ENCODE results near the gene ZNF780A.
"Not testable (repeated sequence)": the region's sequence is repeated elsewhere in the genome, so short reads cannot be mapped to it uniquely, and the experiment has no call there.

Gene ZNF780A

GRCh38 chr19:40084948-40085347 lies 5.8 kb downstream of the ZNF780A start:
- DNase-seq (ENCODE audit: low spot score), result no peak

GRCh38 chr19:40081411-40081810 lies 9.3 kb downstream of the ZNF780A start:
- DNase-seq (ENCODE audit: low spot score), result no peak

- DNase-seq (ENCODE audit: low spot score), result no peak
Observed at GRCh38 chr19:40080289-40080688, 10.5 kb downstream of the ZNF780A start.

DNA sequence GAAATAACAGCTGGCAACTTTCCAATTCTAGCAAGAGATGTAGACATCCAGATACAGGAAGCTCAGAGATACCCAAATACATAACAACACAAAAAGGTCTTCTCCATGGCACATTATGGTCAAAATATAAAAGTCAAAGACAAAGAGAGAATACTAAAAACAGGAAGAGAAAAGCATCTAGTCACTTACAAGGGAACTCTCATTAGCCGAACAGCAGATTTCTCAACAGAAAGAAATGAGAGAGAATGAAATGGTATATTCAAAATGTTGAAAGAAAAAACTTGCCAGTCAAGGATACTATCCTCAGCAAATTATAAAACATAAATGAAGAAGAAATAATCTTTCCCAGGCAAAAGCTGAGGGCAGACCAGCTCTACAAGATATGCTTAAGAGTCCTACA lies 12.4 kb downstream of the ZNF780A start:
- no peak for DNase-seq (ENCODE audit: low spot score)

GRCh38 chr19:40070058-40070457 lies 20.7 kb downstream of the ZNF780A start:
- DNase-seq (ENCODE audit: low spot score), result no peak

GRCh38 chr19:40059624-40060023 lies 31.1 kb downstream of the ZNF780A start:
- no peak for DNase-seq (ENCODE audit: low spot score)

GRCh38 chr19:40057166-40057565 lies 33.6 kb downstream of the ZNF780A start:
- no peak for DNase-seq (ENCODE audit: low spot score)

GRCh38 chr19:40056505-40056904 lies 34.2 kb downstream of the ZNF780A start:
- DNase-seq (ENCODE audit: low spot score), result no peak

DNA sequence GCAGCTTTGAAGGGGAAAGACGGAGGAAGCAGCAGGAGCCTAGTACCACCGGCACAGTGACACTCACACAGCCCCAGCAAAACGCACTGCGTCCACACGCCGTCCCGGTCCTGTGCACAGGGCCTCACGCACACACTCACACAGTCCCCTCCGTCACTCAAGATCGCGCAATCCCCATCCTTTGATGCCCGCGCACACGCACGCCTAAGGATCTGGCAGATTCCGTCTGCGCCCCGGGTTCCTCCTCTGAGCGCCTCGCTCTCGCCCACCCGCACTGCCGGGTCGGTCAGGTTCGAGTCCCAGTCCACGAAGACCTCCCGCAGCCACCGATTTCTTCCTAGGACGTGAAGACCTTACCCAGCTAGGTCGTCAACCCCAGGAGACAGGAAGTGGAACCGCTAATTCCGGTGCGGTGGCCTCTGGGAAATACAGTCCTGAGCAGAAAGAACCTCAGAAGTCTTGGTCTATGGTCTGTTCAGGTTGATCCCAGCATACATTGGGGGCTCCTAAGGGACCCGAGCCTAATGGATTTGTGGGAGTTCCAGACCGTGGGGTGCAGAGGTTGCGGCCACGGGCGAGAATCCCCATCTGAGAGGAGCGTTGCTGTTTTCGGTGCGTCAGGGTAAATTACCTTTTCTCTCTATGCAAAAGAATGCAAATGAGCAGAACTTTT lies 34.8 kb downstream of the ZNF780A start, which contains the start of gene ZNF780B:
TSS of gene ZNF780B (minus strand) at position 400 of the 673 bp plus-strand sequence. CDS start 5,899 bp downstream, outside the sequence.
- DNase-seq (ENCODE audit: low spot score), result peak; percentile 64

DNA sequence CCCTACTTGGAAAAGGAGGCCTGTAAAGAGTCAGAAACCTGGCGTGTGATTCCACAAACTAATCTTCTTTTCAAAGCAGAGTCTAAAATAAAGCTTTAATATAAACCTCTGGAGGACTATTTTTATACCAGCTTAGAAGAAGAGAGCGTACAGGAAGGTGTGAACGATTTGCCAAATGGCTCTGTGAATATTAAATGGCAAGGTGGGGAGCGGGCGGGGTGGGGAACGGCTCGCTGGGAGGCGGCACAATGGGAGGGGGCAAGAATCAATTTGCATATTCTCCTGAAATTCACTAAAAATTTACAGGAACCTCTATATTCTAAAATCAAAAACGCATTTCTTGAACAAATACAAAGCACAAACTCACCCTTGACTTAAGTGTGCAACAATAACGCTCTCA lies 35.7 kb downstream of the ZNF780A start:
- no peak for DNase-seq (ENCODE audit: low spot score)

GRCh38 chr19:40054632-40055031 lies 36.1 kb downstream of the ZNF780A start:
- no peak for DNase-seq (ENCODE audit: low spot score)

GRCh38 chr19:40053491-40053890 lies 37.3 kb downstream of the ZNF780A start:
- no peak for DNase-seq (ENCODE audit: low spot score)

- not testable (repeated sequence) for DNase-seq (ENCODE audit: low spot score)
Observed at GRCh38 chr19:40041718-40042117, 49.0 kb downstream of the ZNF780A start.

DNA sequence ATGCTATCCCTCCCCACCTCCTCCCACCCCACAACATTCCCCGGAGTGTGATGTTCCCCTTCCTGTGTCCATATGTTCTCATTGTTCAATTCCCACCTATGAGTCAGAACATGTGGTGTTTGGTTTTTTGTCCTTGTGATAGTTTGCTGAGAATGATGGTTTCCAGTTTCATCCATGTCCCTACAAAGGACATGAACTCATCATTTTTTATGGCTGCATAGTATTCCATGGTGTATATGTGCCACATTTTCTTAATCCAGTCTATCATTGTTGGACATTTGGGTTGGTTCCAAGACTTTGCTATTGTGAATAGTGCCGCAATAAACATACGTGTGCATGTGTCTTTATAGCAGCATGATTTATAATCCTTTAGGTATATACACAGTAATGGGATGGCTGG lies 52.7 kb downstream of the ZNF780A start:
- DNase-seq (ENCODE audit: low spot score), result not testable (repeated sequence)

DNA sequence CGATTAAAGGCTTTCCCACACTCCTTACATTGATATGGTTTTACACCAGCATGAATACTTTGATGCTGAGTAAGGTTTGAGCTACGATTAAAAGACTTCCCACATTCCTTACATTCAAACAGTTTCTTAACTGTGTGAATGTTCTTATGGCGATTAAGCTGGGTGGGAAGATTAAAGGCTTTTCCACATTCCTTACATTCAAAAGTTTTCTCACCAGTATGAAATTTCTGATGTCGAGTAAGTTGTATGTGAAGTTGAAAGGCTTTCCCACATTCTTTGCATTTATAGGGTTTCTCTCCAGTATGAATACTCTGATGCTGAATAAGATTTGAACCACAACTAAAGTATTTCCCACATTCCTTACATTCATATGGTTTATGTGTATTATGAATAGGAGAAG lies 54.7 kb downstream of the ZNF780A start:
- peak; percentile 12 for DNase-seq (ENCODE audit: low spot score)

DNA sequence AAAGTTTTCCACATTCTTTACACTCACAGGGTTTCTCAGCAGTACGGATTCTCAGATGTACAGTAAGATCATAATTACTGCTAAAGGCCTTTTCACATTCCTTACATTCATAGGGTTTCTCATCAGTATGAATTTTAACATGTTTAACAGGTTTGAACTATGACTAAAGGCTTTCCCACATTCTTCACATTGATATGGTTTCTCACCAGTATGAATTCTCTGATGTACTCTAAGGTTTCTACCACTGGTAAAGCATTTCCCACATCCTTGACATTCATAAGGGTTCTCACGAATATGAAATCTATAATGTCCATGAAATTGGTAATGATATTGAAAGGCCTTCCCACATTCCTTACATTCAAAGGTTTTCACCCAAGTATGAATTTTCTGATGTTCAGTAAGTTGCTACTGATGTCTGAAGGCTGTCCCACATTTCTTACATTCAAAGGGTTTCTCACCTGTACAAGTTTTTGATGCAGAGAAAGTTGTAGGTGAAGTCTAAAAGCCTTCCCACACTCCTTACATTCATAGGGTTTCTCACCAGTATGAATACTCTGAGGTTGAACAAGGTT lies 56.7 kb downstream of the ZNF780A start:
- DNase-seq (ENCODE audit: low spot score), result no peak

GRCh38 chr19:40026597-40026970 lies 64.2 kb downstream of the ZNF780A start:
- no peak for DNase-seq (ENCODE audit: low spot score)

GRCh38 chr19:40025938-40026596 lies 64.7 kb downstream of the ZNF780A start:
- no peak for DNase-seq (ENCODE audit: low spot score)

GRCh38 chr19:40023969-40024368 lies 66.8 kb downstream of the ZNF780A start:
- DNase-seq (ENCODE audit: low spot score), result no peak

Data from kidney tubule cell (primary cell).